ENCODE measurements around the gene FGR. TPM values are rescaled to one million over a fixed set of nuclear protein-coding genes. Genes with fewer than 3 reads are reported as not detected.

The FGR gene
- polyA plus RNA-seq, 3 donors = 371 to 1,340 (median 571) TPM

- 10% methylated on average over 13 of the region's 17 CpGs for WGBS (ENCODE audit: insufficient coverage)
- intact Hi-C loops (cut with micrococcal nuclease) = loop anchor here in 1 of 2 donors (2.0 to 5.0 kb wide), 2 partner anchors 13 to 631 kb away; no protein-coding TSS in a partner anchor
- Mint-ChIP-seq H3K27ac (peak overlapping the region in 3 of 7 donors; percentile 99 to 100 (median 100)), H3K36me3 (peaks cover 28 to 53% of the 10 kb centered on the region in 2 donors), H3K4me1 (peaks cover 73% of the 10 kb centered on the region), H3K27me3 (ENCODE audit: low read depth in 3 of 3) (peaks cover 0 to 2% (median 0%) of the 10 kb centered on the region in 3 donors), H3K4me3 (peak overlapping the region; percentile 94 to 97), H3K9me3 (peaks cover 0 to 2% (median 0%) of the 10 kb centered on the region in 7 donors)
- Histone ChIP-seq H3K4me2 (replicated peaks; ENCODE audit: extremely low read depth, low read length, poor library complexity, severe bottlenecking) (peak overlapping the region; percentile 96), H4K20me1 (ENCODE audit: insufficient read depth, low read length) (peaks cover 15% of the 10 kb centered on the region), H3K9me3 (replicated peaks in 1 of 2; ENCODE audit: control insufficient read depth in 1 of 2, insufficient read depth in 1 of 2, low read length in 2 of 2) (no peaks in the 10 kb centered on the region), H3K27ac (ENCODE audit: low read depth in 1 of 2, low read length in 2 of 2) (peak overlapping the region; percentile 96 to 98), H3K27me3 (ENCODE audit: control insufficient read depth in 2 of 2, insufficient read depth in 2 of 2, low read length in 2 of 2) (no peaks in the 10 kb centered on the region), H3K79me2 (ENCODE audit: insufficient read depth, low read length) (peaks cover 72% of the 10 kb centered on the region), H2AFZ (ENCODE audit: insufficient read depth, low read depth, low read length, poor library complexity, severe bottlenecking) (no peak overlapping the region), H3K4me3 (replicated peaks in 1 of 3; ENCODE audit: low read depth in 2 of 3, low read length in 3 of 3) (peak overlapping the region; percentile 81 to 100 (median 84)), H3K4me1 (ENCODE audit: control insufficient read depth in 1 of 2, insufficient read depth in 2 of 2, low read length in 2 of 2) (peaks cover 76 to 87% of the 10 kb centered on the region in 2 donors), H3K9ac (ENCODE audit: insufficient read depth, low read length, poor library complexity, severe bottlenecking) (peak overlapping the region; percentile 100), H3K36me3 (replicated peaks in 1 of 2; ENCODE audit: control insufficient read depth in 1 of 2, insufficient read depth in 2 of 2, low read length in 2 of 2) (peaks cover 4 to 13% of the 10 kb centered on the region in 2 donors)
- no peak for TF ChIP-seq CTCF (IDR thresholded peaks at IDR 0.05)
- no peak for DNase-seq
Measured at GRCh38 chr1:27633640-27634176, 1.3 kb downstream of the FGR start.

- Histone ChIP-seq H3K4me2 (replicated peaks; ENCODE audit: extremely low read depth, low read length, poor library complexity, severe bottlenecking) (peak overlapping the region; percentile 96), H3K79me2 (ENCODE audit: insufficient read depth, low read length) (peaks cover 76% of the 10 kb centered on the region), H3K36me3 (replicated peaks in 1 of 2; ENCODE audit: control insufficient read depth in 1 of 2, insufficient read depth in 2 of 2, low read length in 2 of 2) (peaks cover 8 to 18% of the 10 kb centered on the region in 2 donors), H3K9ac (ENCODE audit: insufficient read depth, low read length, poor library complexity, severe bottlenecking) (peak overlapping the region; percentile 100), H4K20me1 (ENCODE audit: insufficient read depth, low read length) (peaks cover 15% of the 10 kb centered on the region), H3K4me1 (ENCODE audit: control insufficient read depth in 1 of 2, insufficient read depth in 2 of 2, low read length in 2 of 2) (peaks cover 80 to 87% of the 10 kb centered on the region in 2 donors), H3K9me3 (replicated peaks in 1 of 2; ENCODE audit: control insufficient read depth in 1 of 2, insufficient read depth in 1 of 2, low read length in 2 of 2) (no peaks in the 10 kb centered on the region), H2AFZ (ENCODE audit: insufficient read depth, low read depth, low read length, poor library complexity, severe bottlenecking) (no peak overlapping the region), H3K27me3 (ENCODE audit: control insufficient read depth in 2 of 2, insufficient read depth in 2 of 2, low read length in 2 of 2) (no peaks in the 10 kb centered on the region), H3K4me3 (replicated peaks in 1 of 3; ENCODE audit: low read depth in 2 of 3, low read length in 3 of 3) (peak overlapping the region; percentile 81 to 100 (median 84)), H3K27ac (ENCODE audit: low read depth in 1 of 2, low read length in 2 of 2) (peak overlapping the region; percentile 96 to 98)
- H3K4me1 Mint-ChIP-seq = peaks cover 77% of the 10 kb centered on the region
- H3K27ac Mint-ChIP-seq = peak overlapping the region in 3 of 7 donors; percentile 99 to 100 (median 100)
- no peak for DNase-seq
- WGBS (ENCODE audit: insufficient coverage) = no CpG with 5 or more reads among the region's 5 CpGs
- peaks cover 33 to 58% of the 10 kb centered on the region in 2 donors for H3K36me3 Mint-ChIP-seq
- intact Hi-C loops (cut with micrococcal nuclease) = loop anchor here in 1 of 2 donors (5.0 kb wide), 1 partner anchor 631 kb away; no protein-coding TSS in a partner anchor
- peak overlapping the region; percentile 94 to 97 for H3K4me3 Mint-ChIP-seq
- H3K9me3 Mint-ChIP-seq = peaks cover 0 to 2% (median 0%) of the 10 kb centered on the region in 7 donors
- peaks cover 0 to 2% (median 0%) of the 10 kb centered on the region in 3 donors for H3K27me3 Mint-ChIP-seq (ENCODE audit: low read depth in 3 of 3)
- no peak for TF ChIP-seq CTCF (IDR thresholded peaks at IDR 0.05)
Measured at GRCh38 chr1:27633298-27633610, 1.7 kb downstream of the FGR start.

All from CD14-positive monocyte (primary cell).